CMK (cell line): ENCODE data around the gene C5orf63.
"Not testable (repeated sequence)": the region's sequence is repeated elsewhere in the genome, so short reads cannot be mapped to it uniquely, and the experiment has no call there.

Experiments
- DNase-seq: peaks from one replicate; pipeline ENCODE4 v3.0.0-alpha.2; 2010; ENCODE audit warnings: low read depth

C5orf63 gene

DNA sequence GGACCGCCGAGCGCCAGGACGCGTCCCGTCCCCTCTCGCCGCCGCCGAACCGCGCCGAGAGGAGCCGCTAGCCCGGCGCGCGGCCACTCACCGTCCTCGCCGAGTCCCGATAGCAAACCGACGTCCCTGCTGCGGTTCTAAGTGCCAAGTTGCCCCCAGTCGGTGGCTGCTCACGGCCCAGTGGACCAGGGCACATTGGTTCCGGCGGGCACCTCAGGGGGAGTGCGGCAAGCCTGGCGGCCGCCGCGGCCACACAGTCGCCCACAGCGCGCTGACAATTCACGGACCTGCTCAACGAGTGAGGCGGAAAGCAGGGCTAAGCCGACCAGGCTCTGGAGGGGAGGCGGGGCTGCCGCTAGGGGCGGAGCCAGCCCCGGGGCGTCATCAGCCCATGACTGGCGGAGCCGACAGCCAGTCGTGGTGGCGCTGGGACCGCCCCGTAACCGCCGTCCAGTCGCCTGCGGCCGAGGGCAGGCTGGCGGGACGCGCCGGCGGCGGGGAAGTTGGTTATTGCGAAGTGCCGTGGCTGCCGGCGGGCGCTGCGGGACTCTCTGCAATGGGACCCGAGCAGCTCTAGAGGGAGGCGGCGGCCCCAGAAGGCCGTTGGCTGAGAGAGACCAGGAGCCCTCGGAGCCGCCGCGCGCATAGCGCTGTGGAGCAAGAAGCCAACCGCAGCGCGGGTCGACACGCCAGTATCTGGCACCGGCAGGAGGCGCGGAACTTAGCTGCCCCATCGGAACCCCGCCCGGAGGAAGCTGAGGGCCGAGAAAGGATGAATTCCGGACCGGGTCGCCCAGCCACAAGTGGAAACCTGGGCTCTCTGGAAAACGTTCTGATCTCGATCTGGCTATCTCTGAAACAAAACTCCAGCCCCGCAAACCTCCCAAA lies 42.8 kb downstream of the C5orf63 start, which contains the start of gene MARCHF3:
TSS of gene MARCHF3 (minus strand) at position 300 of the 888 bp plus-strand sequence. CDS start 112,387 bp downstream, outside the sequence.
- peak; percentile 70 for DNase-seq

DNA sequence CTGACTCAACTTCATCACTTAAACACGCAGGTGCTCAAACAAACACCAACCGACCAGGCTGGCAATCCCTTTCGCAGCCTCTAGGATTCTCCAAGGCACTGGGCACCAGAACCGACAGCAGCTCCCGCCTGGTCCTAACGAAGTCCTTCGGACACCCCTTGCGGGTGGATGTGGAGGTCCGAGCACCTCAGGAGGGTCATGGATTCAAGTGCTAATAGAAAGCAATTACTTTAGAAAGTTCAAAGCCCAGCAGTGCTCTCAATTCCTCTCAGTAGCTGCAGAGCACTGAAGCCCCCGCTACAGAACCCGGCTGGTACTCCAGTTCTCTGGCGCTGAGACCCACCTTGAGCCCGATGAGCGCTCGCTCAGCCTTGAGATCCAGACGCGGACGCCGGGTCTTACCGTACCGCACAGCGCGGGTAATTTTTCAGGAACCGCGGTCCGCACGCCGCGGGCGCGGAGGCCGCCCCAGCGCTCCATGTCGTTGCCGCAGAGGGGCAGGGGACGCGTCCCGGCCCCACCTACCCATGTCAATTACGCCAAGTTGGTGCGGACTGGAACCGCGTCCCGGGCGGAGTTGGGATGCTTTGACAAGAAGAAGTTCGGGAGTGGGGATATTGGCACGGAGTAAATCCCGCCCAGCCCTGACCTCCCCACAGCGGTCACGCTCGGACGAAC lies 43.6 kb downstream of the C5orf63 start:
- no peak for DNase-seq

DNA sequence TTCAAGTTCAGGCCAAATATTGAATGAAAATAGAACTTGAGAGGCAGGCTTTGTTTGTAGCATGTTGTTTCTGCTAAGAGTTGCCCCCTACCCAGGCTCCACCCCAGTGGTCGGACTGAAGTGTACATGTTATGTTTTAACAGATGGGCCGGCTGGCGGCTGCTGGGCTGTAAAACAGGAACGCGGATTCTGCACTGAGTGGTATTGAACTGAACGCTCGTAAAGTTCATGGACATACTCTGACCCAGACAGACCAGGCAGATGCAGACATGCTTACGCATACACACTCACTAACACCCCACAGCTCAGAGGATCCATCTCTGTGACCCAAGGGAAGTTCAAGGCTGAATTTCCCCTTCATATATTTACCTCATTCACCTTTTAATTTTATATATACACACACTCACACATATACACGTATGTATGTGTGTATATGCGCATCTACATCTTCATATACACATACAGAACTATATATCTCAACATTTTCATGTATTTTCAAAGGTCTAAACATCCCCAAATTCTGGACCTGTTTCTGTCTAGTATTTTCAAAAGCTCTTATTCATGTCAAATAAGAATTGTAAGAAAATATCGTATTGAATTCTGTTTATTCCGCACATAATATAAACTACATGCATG lies 44.4 kb downstream of the C5orf63 start:
- DNase-seq = no peak

DNA sequence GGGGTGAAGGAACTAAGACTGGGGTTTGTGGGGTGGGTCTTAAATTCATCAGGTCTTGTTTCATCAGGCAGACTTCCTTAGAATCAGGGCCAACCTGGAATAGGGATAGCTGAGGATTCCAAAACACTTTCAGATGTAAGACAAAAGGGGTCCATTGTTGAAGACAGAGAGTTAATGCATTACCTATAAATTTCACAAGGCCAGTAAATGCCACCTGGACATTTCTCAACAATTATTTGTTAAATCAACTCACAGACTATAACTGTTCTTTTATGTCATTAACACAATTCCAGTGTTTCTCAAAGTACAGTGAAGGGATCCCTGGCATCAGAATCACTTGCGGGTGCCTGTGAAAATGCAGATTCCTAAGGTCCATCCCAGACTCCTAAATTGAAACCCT lies 45.8 kb downstream of the C5orf63 start:
- DNase-seq = no peak

DNA sequence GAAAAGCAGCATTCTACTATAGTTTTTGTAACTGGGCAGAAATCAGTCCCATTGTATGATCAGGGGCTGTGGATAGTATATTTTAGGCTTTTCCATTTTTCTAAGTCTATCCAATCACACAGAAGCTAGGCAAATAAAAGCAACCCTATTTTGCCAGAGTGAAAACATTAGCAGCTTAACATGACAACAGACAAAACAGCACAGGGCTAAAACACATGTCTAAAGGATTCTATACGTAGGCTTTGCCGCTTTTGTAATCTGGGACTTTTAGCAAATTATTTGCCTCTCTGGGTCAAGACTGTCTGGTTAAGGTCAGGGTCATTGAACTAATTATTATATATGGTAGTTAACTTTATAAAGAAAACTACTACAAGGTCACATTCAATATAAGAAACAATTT lies 47.1 kb downstream of the C5orf63 start:
- no peak for DNase-seq

DNA sequence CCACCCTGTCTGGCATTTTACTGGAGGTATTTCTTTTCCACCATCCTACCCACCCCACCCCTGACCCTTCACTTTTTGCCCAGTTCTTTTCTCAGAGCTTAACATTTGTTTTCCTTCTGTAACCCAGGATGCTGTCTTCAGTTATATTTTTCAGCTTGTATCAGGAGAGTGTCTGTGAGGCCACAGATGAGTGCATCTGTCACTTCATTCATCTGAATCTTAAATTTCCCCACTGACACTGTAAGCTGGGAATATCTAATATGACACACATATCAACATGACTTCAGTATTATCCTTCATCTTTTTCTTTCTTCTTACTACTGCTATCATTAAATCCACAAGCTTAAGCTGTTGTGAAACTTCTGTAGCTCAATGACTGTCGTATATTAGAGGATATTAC lies 47.8 kb downstream of the C5orf63 start:
- DNase-seq = no peak

DNA sequence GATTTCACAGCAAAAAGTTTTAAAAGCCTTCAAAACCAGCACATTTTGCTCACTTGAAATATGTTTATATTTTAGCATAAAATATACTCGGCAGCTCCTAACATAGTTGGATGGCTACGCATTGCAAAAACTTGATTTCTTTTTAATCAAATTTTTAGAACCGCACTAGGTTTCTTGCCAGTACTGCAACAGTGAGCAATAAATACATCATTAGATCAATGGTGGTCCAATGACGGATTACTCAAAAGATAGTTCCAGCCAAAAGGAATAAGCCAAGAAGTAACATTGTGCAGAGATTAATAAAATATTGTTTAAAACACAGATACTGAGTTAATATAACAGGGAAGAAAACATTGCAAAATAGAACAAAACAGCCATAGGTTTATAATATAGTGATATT lies 48.5 kb downstream of the C5orf63 start:
- DNase-seq = no peak

DNA sequence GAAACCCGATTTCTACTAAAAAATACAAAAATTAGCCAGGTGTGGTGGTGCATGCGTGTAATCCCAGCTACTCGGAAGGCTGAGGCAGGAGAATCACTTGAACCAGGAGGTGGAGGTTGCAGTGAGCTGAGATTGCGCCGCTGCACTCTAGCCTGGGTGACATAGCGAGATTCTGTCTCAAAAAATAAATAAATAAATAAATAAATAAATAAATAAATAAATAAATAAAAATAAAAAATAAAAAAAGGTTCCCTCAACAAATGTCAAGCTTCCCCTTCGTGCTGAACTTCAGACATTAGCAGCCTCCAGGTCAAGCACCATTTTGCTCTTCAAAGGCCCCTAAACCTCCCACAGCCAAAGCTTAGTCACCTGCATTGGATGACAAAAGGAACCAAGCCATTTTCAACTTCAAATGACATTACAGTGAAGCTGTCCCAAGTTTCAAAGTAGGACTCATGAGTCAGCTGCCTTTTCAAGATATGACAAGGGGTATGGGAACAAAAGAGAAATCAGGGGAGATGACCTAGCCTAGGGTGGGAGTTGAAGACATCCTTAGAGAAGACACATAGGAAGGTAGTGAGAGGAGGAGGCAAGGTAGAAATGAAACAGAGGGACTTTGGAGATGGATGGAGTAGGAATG lies 49.6 kb downstream of the C5orf63 start:
- DNase-seq = not testable (repeated sequence)

DNA sequence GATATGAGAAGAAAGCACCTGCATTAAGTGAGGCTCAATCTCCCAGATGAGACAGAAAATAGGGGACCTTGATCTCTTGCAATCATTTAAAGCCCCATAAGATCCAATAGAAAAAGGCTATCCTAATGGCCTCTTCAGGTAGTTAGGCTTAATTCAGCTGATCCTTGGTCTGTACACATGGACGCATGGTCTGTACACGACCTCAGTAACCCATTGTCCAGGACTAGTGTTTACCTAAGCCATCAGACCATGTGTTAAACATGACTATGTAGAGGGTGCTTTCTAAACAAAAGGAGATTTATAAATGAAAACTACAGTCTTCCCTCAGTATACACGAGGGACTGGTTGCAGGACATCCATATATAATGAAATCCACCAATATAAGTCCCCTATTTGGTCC lies 50.5 kb downstream of the C5orf63 start:
- no peak for DNase-seq

DNA sequence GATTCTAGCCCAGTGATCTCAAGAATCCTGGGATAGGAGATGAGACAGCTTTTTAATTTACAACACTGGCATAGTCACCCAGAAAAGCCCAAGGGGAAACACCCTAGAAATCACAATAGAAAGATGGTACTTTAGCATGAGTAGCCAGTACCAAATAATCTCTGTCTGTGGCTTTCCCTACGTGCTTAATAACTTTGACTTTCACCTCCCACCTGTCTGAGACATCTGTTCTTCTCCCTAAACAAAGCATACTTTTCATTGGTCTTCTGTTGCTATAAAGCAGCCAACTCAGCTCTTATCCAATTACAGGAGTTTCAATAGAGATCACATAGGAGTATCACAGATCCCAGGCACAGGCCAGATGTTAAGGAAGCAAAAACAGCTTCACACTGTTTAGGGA lies 53.4 kb downstream of the C5orf63 start:
- no peak for DNase-seq

DNA sequence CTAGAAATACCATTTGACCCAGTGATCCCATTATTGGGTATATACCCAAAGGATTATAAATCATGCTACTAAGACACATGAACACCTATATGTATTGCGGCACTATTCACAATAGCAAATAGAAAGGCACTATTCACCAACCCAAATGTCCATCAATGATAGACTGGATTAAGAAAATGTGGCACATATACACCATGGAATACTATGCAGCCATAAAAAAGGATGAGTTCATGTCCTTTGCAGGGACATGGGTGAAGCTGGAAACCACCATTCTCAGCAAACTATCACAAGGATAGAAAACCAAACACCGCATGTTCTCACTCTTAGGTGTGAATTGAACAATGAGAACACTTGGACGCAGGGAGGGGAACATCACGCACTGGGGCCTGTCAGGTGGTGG lies 56.6 kb downstream of the C5orf63 start:
- DNase-seq = not testable (repeated sequence)

DNA sequence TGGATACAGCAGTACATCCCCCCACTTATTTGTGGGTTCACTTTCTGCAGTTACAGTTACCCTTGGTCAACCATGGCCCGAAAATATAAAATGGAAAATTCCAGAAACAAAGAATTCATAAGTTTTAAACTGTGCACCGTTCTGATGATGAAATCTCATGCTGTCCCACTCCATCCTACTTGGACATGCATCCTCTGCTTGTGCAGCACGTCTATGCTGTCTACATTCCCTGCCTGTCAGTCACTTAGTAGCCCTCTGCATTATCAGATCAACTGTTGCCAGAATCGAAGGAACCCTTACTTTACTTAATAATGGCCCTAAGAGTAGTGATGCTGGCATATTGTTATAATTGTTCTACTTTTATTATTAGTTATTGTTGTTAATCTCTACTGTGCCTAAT lies 57.6 kb downstream of the C5orf63 start:
- DNase-seq = no peak

DNA sequence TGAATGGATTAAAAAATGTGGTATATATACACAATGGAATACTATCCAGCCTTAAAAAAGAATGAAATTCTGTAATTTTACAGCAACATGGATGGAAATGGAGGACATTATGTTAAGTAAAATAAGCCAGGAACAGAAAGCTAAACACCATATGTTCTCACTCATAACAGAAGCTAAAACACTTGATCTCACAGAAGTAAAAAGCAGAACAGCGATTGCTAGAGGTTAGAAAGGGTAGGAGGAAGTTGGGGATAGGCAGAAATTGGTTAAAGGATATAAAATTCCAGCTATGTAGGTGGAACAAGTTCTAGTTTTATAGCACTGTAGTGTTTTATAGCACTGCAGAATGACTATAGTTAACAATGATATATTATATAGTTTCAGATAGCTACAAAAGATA lies 58.7 kb downstream of the C5orf63 start:
- DNase-seq = no peak

DNA sequence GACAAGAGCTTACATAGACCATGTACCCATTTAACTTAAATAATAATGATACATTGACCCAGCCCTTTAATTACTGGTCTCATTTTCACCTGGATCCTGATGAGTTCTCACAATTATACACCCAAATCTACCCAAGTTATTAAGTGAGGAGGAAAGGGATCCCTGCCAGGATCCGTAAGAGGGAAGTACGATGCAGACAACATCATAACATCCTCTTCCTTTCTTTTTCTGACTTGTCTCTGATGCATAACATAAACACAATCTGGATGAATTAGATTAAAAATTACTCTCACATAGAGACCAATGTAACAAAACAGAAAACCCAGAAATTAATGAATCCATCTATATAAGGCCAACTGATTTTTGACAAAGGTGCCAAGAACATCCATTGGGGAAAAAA lies 59.9 kb downstream of the C5orf63 start:
- DNase-seq = no peak

DNA sequence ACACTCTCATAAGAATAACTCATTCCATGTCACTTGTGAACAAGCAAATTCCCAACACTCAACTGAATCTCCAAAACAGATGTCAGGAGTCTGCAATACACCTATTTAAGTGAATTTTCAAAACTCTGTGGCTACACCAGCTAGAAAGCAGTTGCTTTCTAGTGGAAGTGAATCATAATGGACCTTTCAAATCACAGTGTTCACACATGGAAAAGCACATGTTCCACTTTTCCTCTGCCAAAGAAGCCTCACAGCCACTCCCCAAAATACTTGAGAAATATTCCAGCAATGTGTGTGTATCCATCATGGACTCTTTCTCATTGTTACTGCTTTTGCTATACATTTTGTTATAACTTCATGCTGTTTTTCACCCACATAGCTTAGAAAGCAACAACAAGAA lies 60.4 kb downstream of the C5orf63 start:
- DNase-seq = no peak

DNA sequence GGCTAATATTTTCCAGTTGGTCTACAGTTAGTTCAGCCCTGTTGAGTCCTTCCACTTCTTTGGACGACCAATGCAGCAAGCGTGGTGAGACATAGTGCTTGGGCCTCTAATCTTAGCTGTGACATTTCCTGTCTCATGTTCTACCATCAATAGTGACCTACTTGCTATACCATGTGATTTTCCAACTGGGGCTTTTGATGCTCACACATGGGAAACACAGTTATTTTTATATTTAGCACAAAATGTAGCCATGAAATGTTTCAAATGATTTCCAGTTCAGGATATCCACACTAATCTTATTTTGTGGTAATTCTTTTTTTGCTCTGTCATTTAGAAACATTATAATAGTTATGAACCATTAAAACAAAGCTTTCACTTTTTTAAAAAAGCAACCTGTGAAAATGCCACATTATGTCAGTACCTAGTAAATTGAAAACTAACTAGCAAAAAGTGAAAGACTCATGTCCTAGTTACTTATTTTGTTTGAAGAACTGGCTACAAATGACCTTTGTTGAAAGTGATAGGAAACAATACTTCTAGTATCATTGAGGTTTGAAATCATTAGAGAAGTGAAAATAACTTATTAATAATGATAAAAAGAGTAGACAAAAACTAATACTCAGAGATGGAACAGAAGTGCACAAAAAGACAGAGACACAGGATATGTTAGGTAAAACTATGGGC lies 61.2 kb downstream of the C5orf63 start:
- no peak for DNase-seq

DNA sequence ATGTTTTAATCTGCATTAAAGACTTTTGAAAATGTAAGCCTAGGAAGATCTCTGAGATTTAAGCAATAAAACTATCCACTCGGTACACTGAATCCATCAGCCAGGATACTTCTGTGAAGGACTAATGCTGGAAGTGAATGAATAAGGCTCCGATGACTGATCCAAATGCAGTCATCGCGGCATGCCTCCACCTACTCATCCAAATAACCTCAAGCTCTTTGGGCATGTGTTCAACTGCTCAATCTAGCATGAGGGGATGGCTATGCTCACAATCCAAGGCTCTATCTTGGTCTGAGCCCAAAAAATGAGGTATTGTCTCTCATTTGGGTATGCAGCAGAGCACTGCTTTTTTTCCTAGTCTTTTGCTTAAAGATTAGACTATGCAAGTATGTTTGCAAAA lies 62.1 kb downstream of the C5orf63 start:
- no peak for DNase-seq

DNA sequence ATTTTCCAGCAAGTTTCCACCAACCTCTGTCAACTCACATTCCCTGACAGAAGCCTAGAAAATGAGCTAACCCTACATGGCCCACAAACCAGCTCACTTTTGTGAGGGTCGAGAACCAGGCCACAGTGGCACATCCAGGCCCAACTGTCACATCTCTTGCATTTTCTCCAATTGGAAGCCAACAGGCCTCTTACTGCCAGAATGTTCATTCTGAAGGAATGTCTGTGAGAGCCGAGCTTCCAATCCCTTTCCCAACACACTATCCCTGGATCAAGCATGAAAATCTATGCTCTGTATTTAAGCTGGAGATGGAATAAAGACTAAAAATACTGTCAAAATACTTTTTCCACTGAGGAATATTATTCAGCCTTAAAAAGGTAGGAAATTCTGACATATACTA lies 62.9 kb downstream of the C5orf63 start:
- no peak for DNase-seq

DNA sequence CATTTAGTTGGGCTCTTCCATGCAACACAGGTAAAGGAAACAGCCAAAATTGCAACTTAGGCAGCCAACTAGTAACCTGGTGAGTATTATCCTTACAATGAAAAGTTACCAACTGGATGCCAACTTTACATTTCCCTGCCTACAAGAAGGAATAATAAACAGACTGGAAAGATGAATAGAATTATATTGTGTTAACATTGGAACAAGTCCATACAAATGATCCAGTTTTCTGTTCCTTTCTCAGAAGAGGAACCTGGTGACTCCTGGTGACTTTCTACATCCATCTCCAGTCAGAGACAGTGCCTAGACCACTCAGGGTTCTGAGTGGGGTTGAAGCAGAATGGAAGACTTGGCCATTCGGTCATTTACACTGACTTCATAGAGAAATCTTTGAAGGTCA lies 63.5 kb downstream of the C5orf63 start:
- DNase-seq = no peak

DNA sequence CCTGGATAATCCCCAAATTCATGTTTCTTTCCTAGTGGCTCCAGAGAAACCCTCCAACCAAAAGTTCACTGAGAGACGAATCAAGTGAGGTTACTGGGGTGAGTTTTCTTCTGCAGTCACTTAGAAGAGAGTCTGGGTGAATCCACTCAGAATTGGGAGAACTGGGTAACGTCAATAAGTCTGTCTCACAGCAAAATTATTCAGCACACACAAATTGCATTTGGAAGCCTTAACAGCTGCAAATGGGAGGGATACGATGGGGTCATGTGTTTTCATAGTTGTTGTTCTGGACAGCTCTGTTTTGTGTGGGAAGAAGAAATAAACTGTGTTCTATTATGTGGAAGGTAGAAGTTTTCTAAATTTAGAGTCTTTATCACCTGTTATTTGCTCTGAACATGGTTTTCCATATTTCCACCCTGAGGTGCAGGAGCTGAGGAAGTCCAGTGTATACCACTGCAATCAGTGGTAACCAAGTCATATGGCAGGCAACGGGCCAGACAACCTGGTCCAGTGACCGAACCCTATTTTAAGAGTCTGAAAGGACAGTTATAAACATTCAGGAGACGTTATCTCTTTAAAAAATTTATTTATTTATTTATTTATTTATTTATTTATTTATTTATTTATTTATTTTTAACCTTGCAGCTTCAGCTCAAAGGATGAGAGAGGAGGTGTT lies 64.9 kb downstream of the C5orf63 start:
- no peak for DNase-seq

DNA sequence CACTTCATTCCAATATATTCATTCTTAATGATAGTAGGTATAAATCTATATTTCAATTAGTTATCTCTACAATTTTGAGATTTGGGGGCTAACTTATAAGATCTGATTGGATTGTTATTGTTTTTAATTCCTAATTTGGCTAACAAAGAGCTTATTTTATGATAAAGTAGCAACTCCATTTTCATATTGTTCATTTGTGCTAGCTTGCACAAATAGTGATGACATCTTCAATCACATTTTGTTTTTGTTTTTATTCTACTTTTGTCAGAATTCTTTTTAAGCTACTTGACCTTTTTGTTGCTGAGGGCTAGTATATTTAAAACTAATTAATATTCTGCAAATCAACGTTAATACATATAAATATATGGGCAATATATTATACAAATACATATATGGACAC lies 65.8 kb downstream of the C5orf63 start:
- DNase-seq = no peak
